ENCODE results near the gene TOLLIP.

The TOLLIP gene

DNA sequence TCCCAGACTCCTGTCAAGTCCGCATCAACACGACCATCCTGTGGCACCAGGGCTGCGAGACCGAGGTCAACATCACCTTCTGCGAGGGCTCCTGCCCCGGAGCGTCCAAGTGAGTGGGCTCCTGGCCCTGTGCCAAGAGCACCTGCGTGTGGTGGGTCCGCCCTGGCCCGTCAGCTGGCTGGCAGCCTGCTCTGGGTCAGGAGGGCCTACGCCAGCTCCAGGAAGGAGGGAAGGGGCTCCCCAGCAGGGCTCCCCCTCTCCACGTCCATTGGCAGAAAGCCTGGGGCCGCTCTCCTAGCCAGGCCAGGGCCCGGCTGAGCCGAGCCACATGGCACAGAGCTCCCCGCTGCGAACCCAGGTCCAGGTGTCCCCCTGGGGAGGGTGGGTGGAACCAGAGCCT is 48.8 kb downstream of the TOLLIP start:
- TF ChIP-seq SPI1 (IDR thresholded peaks at IDR 0.05; ENCODE audit: low read depth, low read length) = no peak
- TF ChIP-seq POLR2AphosphoS5 (IDR thresholded peaks at IDR 0.05; ENCODE audit: low read depth, low read length) = no peak
- no peak for TF ChIP-seq POLR2A (IDR thresholded peaks at IDR 0.05; ENCODE audit: low read depth, low read length)
- TF ChIP-seq POU2F2 (IDR thresholded peaks at IDR 0.05; ENCODE audit: low read depth, low read length) = no peak
- no peak for TF ChIP-seq PAX5 (IDR thresholded peaks at IDR 0.05; ENCODE audit: insufficient read depth, low read length, severe bottlenecking)
- TF ChIP-seq TAF1 (IDR thresholded peaks at IDR 0.05; ENCODE audit: low read depth, low read length) = no peak
- no peak for FAIRE-seq
- DNase-seq (ENCODE audit: insufficient read length, low spot score) = no peak

DNA sequence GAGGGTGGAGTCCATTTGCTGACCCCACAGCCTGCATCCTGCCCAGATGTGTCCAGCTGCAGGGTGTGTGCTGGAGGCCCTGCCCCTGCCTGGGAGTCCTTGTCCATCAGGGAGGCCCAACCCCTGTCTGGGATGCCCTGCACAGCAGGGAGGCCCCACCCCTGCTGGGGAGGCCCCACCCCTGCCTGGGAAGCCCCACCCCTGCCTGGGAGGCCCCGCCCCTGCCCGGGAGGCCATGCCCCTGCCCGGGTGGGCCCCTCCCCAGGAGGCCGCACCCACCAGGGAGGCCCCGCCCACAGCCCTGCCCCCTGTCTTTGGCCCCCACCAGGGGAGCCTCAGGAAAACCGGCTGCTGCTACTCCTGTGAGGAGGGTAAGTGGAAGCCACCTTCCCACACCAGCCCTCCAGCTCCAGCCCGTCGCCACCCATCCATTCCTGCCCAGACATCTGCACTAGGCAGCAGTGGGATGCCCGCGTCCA is 49.4 kb downstream of the TOLLIP start:
- peak; percentile 66 for DNase-seq (ENCODE audit: insufficient read length, low spot score)
- FAIRE-seq = no peak

DNA sequence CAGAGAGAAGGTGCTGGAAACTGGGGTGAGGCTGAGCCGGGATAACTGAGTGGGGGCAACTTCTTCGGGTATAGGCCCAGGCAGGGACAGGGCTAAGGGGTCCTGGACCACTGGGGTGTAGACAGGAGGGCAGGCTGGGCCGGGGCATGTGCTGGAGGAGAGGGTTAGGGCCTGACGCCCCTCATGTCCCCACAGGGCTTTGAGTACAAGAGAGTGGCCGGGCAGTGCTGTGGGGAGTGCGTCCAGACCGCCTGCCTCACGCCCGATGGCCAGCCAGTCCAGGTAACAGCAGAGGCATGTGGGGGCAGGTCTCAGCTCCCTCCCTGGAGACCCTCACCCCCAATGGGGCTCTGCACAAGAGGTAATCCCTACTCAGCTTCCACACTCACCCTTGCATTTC is 49.9 kb downstream of the TOLLIP start:
- TF ChIP-seq TAF1 (IDR thresholded peaks at IDR 0.05; ENCODE audit: low read depth, low read length) = no peak
- DNase-seq (ENCODE audit: insufficient read length, low spot score) (no peak), FAIRE-seq (no peak)

More for the DNA sequence above, 49.4 kb downstream of the TOLLIP start:
- TF ChIP-seq POLR2A (IDR thresholded peaks at IDR 0.05; ENCODE audit: low read depth, low read length) (no peak), SPI1 (IDR thresholded peaks at IDR 0.05; ENCODE audit: low read depth, low read length) (no peak), POU2F2 (IDR thresholded peaks at IDR 0.05; ENCODE audit: low read depth, low read length) (no peak), TAF1 (IDR thresholded peaks at IDR 0.05; ENCODE audit: low read depth, low read length) (no peak), POLR2AphosphoS5 (IDR thresholded peaks at IDR 0.05; ENCODE audit: low read depth, low read length) (no peak), PAX5 (IDR thresholded peaks at IDR 0.05; ENCODE audit: insufficient read depth, low read length, severe bottlenecking) (no peak)

DNA sequence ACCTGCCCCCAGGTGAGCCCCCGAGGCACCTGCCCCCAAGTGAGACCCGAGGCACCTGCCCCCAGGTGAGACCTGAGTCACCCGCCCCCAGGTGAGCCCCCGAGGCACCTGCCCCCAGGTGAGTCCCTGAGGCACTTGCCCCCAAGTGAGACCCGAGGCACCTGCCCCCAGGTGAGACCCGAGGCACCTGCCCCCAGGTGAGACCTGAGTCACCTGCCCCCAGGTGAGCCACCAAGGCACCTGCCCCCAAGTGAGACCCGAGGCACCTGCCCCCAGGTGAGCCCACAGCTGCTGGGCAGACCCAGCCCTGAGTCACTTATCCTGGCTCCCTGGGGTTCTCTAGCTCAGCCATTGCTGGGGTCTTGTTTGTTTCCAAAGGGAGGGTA is 50.4 kb downstream of the TOLLIP start:
- no peak for FAIRE-seq
- no peak for DNase-seq (ENCODE audit: insufficient read length, low spot score)
- TF ChIP-seq PAX5 (IDR thresholded peaks at IDR 0.05; ENCODE audit: insufficient read depth, low read length, severe bottlenecking) = no peak
- TF ChIP-seq POLR2AphosphoS5 (IDR thresholded peaks at IDR 0.05; ENCODE audit: low read depth, low read length) = no peak
- TF ChIP-seq POLR2A (IDR thresholded peaks at IDR 0.05; ENCODE audit: low read depth, low read length) = no peak
- no peak for TF ChIP-seq SPI1 (IDR thresholded peaks at IDR 0.05; ENCODE audit: low read depth, low read length)
- TF ChIP-seq TAF1 (IDR thresholded peaks at IDR 0.05; ENCODE audit: low read depth, low read length) = no peak

DNA sequence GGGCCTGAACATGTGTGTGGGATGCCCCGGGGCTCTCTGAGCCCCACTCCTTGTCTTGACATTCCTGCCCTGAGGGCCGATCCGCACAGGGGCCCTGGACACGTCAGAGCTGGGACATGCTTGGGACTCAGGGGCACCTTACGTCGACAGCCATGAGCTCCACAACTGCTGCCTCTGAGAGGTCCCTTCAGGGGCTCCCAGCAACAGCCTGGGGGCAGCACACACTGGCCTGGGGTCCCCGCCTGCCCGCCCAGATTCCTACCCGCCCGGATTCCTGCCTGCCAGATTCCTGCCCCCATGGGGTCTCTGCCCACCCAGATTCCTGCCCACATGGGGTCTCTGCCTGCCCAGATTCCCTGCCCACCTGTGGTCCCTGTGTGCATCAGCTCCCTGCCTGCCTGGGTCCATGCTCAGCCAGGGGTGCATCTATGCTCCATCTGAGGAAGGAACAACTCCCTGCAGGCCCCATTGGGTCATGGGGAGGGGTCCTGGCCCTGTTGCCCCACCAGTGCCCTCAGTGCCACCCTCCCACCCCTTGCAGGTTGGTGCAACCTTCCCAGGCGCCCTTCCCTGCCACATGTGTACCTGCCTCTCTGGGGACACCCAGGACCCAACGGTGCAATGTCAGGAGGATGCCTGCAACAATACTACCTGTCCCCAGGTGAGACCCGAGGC is 50.9 kb downstream of the TOLLIP start:
- TF ChIP-seq PAX5 (IDR thresholded peaks at IDR 0.05; ENCODE audit: insufficient read depth, low read length, severe bottlenecking) (no peak), TAF1 (IDR thresholded peaks at IDR 0.05; ENCODE audit: low read depth, low read length) (no peak), POLR2AphosphoS5 (IDR thresholded peaks at IDR 0.05; ENCODE audit: low read depth, low read length) (no peak), SPI1 (IDR thresholded peaks at IDR 0.05; ENCODE audit: low read depth, low read length) (no peak), POU2F2 (IDR thresholded peaks at IDR 0.05; ENCODE audit: low read depth, low read length) (no peak), POLR2A (IDR thresholded peaks at IDR 0.05; ENCODE audit: low read depth, low read length) (no peak)
- no peak for DNase-seq (ENCODE audit: insufficient read length, low spot score)
- no peak for FAIRE-seq

DNA sequence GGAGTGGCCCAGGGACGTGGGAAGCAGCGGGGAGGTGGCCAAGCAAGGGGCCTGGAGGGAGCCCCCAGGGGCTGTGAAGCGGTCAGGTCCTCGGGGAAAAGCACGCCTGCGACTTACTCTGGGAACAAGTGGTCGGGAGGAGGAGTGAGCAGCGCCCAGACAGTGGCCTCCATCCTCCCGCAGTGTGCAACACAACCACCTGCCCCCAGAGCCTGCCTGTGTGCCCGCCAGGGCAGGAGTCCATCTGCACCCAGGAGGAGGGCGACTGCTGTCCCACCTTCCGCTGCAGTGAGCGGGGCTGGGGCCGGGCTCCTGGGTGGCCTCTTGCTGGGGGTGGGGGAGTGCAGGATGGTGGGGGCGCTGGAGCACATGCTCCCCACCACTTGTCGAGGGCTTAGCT is 51.5 kb downstream of the TOLLIP start:
- DNase-seq (ENCODE audit: insufficient read length, low spot score) (no peak), FAIRE-seq (no peak)
- TF ChIP-seq POU2F2 (IDR thresholded peaks at IDR 0.05; ENCODE audit: low read depth, low read length) (no peak), SPI1 (IDR thresholded peaks at IDR 0.05; ENCODE audit: low read depth, low read length) (no peak), PAX5 (IDR thresholded peaks at IDR 0.05; ENCODE audit: insufficient read depth, low read length, severe bottlenecking) (no peak)

DNA sequence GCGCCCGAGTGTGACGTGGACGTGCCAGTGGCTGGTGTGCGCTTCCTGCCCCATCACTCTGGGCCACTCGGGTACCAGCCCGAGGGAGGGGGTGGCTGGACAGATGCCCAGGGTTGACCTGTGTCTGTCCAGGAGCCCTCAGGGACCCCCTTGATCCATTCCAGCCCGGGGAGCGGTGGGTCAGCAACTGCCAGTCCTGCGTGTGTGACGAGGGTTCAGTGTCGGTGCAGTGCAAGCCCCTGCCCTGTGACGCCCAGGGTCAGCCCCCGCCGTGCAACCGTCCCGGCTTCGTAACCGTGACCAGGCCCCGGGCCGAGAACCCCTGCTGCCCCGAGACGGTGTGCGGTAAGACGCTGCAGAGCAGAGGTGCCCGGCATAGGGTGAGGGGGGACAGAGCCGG is 52.1 kb downstream of the TOLLIP start:
- TF ChIP-seq PAX5 (IDR thresholded peaks at IDR 0.05; ENCODE audit: insufficient read depth, low read length, severe bottlenecking) (no peak), POLR2AphosphoS5 (IDR thresholded peaks at IDR 0.05; ENCODE audit: low read depth, low read length) (no peak), TAF1 (IDR thresholded peaks at IDR 0.05; ENCODE audit: low read depth, low read length) (no peak), POLR2A (IDR thresholded peaks at IDR 0.05; ENCODE audit: low read depth, low read length) (no peak), POU2F2 (IDR thresholded peaks at IDR 0.05; ENCODE audit: low read depth, low read length) (no peak), SPI1 (IDR thresholded peaks at IDR 0.05; ENCODE audit: low read depth, low read length) (no peak)
- FAIRE-seq (no peak), DNase-seq (ENCODE audit: insufficient read length, low spot score) (no peak)

DNA sequence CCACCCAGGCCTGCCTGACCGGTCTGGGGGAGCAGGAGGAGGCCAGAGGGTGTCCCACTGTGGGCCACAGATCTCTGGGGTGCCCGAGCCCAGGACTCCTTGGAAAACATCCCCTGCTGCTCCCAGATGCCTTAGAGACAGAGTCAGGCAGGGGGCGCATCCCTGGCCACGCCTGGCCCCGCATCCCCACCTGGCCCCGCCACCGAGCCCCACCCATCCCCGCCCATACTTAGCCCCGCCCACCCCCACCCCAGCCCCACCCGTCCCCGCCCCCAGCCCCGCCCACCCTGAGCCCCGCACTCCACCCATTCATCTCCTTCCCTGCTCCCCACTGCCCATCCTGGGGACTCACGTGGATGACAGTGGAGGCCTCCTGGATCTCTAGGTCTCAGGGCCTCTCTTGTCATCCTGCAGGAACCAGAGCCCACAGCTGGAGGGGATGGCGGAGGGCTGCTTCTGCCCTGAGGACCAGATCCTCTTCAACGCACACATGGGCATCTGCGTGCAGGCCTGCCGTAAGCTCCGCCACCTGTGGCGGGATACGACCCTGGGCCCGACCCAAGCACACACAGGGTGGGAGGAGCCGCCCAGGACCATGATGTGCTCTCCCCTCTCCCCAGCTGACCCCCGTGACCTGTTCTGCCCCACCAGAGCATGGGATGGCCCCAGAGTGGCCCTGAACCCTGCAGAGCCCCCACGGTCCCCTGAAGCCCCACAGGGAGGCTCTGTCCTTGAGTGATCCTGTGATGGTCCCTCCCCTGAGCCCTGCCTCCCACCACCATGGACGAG is 53.0 kb downstream of the TOLLIP start:
- no peak for DNase-seq (ENCODE audit: insufficient read length, low spot score)

DNA sequence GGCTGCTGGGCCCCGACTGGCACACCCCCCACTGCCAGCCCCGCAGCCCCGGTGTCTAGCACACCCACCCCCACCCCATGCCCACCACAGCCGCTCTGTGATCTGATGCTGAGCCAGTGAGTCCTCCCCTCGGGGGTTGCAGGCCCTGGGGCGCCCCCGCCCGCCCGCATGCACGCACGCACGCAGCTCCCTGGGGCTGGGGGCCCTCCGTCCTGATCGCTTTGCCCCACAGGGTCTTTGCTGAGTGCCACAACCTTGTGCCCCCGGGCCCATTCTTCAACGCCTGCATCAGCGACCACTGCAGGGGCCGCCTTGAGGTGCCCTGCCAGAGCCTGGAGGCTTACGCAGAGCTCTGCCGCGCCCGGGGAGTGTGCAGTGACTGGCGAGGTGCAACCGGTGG is 54.3 kb downstream of the TOLLIP start:
- FAIRE-seq = no peak
- TF ChIP-seq POLR2AphosphoS5 (IDR thresholded peaks at IDR 0.05; ENCODE audit: low read depth, low read length) = no peak
- TF ChIP-seq POLR2A (IDR thresholded peaks at IDR 0.05; ENCODE audit: low read depth, low read length) = no peak
- no peak for TF ChIP-seq SPI1 (IDR thresholded peaks at IDR 0.05; ENCODE audit: low read depth, low read length)
- TF ChIP-seq PAX5 (IDR thresholded peaks at IDR 0.05; ENCODE audit: insufficient read depth, low read length, severe bottlenecking) = no peak
- TF ChIP-seq POU2F2 (IDR thresholded peaks at IDR 0.05; ENCODE audit: low read depth, low read length) = no peak
- no peak for TF ChIP-seq TAF1 (IDR thresholded peaks at IDR 0.05; ENCODE audit: low read depth, low read length)

More for the DNA sequence above, 53.0 kb downstream of the TOLLIP start:
- TF ChIP-seq POU2F2 (IDR thresholded peaks at IDR 0.05; ENCODE audit: low read depth, low read length) (no peak), SPI1 (IDR thresholded peaks at IDR 0.05; ENCODE audit: low read depth, low read length) (no peak), POLR2AphosphoS5 (IDR thresholded peaks at IDR 0.05; ENCODE audit: low read depth, low read length) (no peak), TAF1 (IDR thresholded peaks at IDR 0.05; ENCODE audit: low read depth, low read length) (no peak), POLR2A (IDR thresholded peaks at IDR 0.05; ENCODE audit: low read depth, low read length) (no peak), PAX5 (IDR thresholded peaks at IDR 0.05; ENCODE audit: insufficient read depth, low read length, severe bottlenecking) (no peak)
- no peak for FAIRE-seq

More for the DNA sequence above, 54.3 kb downstream of the TOLLIP start:
- DNase-seq (ENCODE audit: insufficient read length, low spot score) = no peak

Data from GM12891 (cell line).